Lower lobe of right lung (tissue), 2 donors: ENCODE results near the gene F11R. TPM values are rescaled to one million over a fixed set of nuclear protein-coding genes. Genes with fewer than 3 reads are reported as not detected.
"Not testable (repeated sequence)": the region's sequence is repeated elsewhere in the genome, so short reads cannot be mapped to it uniquely, and the experiment has no call there.

Source experiments
- ATAC-seq, 2 donors: fragments of 200-7000 bp; cut with Tn5 transposase; one replicate each; pipeline ENCODE4 v1.9.1; 2020 to 2022; ENCODE audit warnings: mild to moderate bottlenecking in 2 of 2, moderate library complexity in 2 of 2
- DNase-seq: peaks from one replicate; pipeline ENCODE4 v3.0.0-alpha.2; 2020
- H3K27ac ChIP-seq: fragments of 200-600 bp; one replicate; pipeline ENCODE4 v1.8.0; 2022
- H3K27me3 ChIP-seq: fragments of 200-600 bp; one replicate; pipeline ENCODE4 v1.8.0; 2022; ENCODE audit warnings: low read depth
- H3K36me3 ChIP-seq: fragments of 200-600 bp; one replicate; pipeline ENCODE4 v1.8.0; 2022; ENCODE audit warnings: mild to moderate bottlenecking
- H3K4me1 ChIP-seq: fragments of 200-600 bp; one replicate; pipeline ENCODE4 v1.8.0; 2022
- H3K4me3 ChIP-seq: fragments of 200-600 bp; one replicate; pipeline ENCODE4 v1.8.0; 2022; ENCODE audit warnings: mild to moderate bottlenecking
- H3K9me3 ChIP-seq: fragments of 200-600 bp; one replicate; pipeline ENCODE4 v1.8.0; 2022
- intact Hi-C: fragments of 100-400 bp; cut with DNase I; formaldehyde crosslinking; loops from one replicate; pipeline ENCODE4 v1.11.0; 2022
- total RNA-seq: library from RNA; stranded (reverse); fragmentation: NEBNext Ultra II Directional; extraction: Animal tissue kit (Norgen Biotek cat#: 25700); gene quantifications from one replicate; pipeline ENCODE4 v1.2.1, GENCODE V29; 2021
- TF ChIP-seq, protein P1 (sequence below): fragments of 200-600 bp; IDR thresholded peaks from one replicate; pipeline ENCODE4 v1.8.0; 2022; ENCODE audit warnings: antibody characterized with exemption, mild to moderate bottlenecking
- donor health status: DM: no; HTN: yes; CAD: no; lungs with severe emphysema.

The F11R gene
- total RNA-seq, 1 donor from 2014 or later, result 162 TPM

DNA sequence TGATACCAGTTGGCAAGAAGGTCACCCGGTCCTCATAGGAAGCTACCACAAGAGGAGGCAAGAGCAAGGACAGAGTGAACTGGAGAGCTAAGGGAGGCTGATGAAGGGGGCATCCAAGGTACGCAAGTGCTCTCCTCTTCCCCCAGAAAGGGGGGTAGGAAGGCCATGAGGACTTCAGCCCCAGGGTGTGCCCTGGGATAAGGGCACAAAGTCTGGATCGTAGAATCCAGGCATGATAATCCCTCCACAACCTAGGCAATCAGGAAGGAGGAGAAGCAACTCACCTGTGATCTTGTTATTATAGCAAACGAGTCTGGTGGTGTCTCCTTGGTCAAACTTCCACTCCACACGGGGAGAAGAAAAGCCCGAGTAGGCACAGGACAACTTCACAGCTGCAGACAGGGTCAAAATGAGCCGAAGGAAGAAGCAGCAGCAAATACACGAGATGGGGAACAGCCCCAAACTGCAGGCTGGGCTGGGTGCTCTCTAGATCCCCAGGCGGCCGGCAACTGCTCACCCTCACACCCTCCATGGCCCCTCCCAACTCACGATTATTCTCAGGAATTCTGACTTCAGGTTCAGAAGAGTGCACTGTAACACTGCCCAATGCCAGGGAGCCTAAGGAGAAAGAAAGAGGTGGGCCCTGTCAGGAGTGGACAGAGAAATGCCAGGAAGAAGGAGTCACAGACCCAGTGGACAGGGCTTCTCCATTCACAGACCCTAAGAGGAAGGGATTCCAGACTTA, 20.0 kb downstream of the F11R start:
- H3K27ac ChIP-seq, result peak overlapping the region; percentile 11
- intact Hi-C loops, result no loop called here
- peak; percentile 31 to 54 for ATAC-seq
- no peak for DNase-seq
- H3K4me3 ChIP-seq, result no peak overlapping the region
- TF ChIP-seq, protein P1, sequence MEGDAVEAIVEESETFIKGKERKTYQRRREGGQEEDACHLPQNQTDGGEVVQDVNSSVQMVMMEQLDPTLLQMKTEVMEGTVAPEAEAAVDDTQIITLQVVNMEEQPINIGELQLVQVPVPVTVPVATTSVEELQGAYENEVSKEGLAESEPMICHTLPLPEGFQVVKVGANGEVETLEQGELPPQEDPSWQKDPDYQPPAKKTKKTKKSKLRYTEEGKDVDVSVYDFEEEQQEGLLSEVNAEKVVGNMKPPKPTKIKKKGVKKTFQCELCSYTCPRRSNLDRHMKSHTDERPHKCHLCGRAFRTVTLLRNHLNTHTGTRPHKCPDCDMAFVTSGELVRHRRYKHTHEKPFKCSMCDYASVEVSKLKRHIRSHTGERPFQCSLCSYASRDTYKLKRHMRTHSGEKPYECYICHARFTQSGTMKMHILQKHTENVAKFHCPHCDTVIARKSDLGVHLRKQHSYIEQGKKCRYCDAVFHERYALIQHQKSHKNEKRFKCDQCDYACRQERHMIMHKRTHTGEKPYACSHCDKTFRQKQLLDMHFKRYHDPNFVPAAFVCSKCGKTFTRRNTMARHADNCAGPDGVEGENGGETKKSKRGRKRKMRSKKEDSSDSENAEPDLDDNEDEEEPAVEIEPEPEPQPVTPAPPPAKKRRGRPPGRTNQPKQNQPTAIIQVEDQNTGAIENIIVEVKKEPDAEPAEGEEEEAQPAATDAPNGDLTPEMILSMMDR, result no peak
- no peaks in the 10 kb centered on the region for H3K9me3 ChIP-seq
- peaks cover 51% of the 10 kb centered on the region for H3K36me3 ChIP-seq
- no peaks in the 10 kb centered on the region for H3K27me3 ChIP-seq
- peaks cover 51% of the 10 kb centered on the region for H3K4me1 ChIP-seq

DNA sequence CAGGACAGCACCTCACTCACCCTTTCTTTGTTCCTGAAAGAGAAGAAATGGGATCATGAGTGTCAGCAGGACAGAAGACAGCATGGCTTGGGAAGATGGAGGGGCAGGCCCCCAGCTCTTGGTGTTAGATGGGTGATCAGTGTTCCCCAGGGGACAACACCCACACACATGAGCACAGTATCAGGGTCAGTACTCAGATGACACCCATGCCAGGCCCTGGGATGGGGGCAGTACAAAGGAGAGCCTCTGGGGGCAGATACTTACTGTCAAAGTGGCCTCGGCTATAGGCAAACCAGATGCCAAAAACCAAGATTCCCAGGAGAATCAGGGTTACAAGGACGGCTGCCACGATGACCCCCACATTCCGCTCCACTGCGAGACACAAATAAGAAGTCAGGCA, 21.6 kb downstream of the F11R start:
- H3K36me3 ChIP-seq, result peaks cover 51% of the 10 kb centered on the region
- TF ChIP-seq, protein P1, result no peak
- peaks cover 36% of the 10 kb centered on the region for H3K4me1 ChIP-seq
- no peak overlapping the region for H3K27ac ChIP-seq
- no peaks in the 10 kb centered on the region for H3K9me3 ChIP-seq
- intact Hi-C loops, result no loop called here
- no peak for DNase-seq
- no peak overlapping the region for H3K4me3 ChIP-seq
- H3K27me3 ChIP-seq, result no peaks in the 10 kb centered on the region
- ATAC-seq, result no peak

DNA sequence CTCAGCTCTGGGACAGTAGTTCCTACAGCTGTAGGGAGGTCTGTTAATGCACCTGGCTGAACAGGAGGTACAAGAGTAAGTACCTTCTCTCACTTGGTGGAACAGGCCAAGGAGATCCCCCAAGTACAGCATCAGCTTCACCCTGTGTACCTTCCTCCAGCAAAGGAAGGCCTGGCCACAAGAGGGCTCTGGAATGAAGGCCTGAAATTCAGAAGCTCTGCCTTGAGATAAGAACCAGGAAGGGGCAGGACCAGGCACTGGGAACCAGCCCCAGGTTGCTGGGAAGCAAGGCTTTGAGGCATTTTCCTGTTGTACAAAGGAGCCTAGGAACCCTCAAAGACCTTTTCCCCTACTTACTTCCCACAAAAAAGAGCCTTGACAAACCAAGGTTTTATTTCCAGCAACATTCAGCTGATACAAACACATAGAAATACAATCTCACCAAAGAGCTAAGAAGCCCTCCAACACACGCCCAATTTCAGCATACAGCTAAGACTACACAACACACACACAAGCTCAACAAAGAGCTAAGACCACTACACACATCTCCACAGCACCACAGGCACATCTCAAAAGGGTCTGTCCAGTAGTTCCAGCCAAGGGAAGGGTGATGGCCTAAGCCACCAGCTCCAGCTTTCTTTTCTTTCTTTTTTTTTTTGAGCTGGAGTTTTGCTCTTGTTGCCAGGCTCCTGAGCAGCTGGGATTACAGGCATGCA, 23.5 kb downstream of the F11R start:
- Histone ChIP-seq H3K27ac (peak overlapping the region; percentile 73), H3K4me1 (peaks cover 31% of the 10 kb centered on the region), H3K27me3 (no peaks in the 10 kb centered on the region), H3K4me3 (no peak overlapping the region), H3K36me3 (peaks cover 51% of the 10 kb centered on the region), H3K9me3 (no peaks in the 10 kb centered on the region)
- TF ChIP-seq, protein P1, result peak; percentile 72
- intact Hi-C loops, result no loop called here
- ATAC-seq (peak; percentile 89 to 91), DNase-seq (peak; percentile 75)

DNA sequence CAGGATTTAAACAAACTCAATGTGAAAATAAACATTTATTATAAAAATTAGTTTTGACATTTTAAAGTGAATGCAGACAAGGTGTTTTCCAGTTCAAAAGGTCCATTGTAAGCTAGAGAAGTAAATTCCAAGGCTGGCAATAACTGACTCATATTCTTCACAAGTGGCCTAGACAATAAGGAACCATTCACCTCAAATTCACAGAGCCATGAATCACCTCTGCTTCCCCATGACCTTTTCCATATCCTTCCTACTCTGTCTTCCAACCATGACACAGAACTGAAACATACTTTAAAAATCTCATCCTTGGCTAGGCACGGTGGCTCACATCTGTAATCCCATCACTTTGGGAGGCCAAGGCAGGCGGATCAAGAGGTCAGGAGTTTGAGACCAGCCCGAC, 24.8 kb downstream of the F11R start:
- Histone ChIP-seq H3K27me3 (no peaks in the 10 kb centered on the region), H3K4me3 (no peak overlapping the region), H3K27ac (no peak overlapping the region), H3K4me1 (peaks cover 18% of the 10 kb centered on the region), H3K36me3 (peaks cover 48% of the 10 kb centered on the region), H3K9me3 (no peaks in the 10 kb centered on the region)
- intact Hi-C loops, result no loop called here
- no peak for ATAC-seq
- TF ChIP-seq, protein P1, result no peak
- no peak for DNase-seq

DNA sequence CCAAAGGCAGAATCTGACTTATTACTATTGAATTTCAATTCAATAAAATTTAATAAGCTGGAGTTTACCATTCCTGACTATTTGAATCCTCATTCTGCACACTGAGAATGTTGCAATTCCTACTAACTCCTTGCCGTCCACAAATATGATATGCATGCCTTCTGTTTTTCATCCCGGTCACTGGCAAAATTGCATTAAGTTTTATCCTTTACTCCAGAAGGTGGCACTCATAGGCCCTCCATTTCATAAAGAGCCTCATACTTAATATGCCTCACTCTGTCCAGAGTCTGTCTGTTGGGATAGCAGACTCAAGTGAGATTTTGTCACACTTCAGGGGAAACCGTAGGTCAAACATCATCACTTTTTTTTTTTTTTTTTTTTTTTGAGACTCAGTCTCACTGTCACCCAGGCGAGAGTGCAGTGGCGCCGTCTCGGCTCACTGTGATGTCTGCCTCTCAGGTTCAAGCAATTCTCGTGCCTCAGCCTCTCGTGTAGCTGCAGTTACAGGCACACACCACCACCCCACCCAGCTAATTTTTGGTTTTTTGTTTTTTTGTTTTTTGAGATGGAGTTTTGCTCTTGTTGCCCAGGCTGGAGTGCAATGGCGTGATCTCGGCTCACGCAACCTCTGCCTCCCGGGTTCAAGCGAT, 27.3 kb downstream of the F11R start:
- DNase-seq, result no peak
- Histone ChIP-seq H3K27ac (no peak overlapping the region), H3K4me1 (peaks cover 21% of the 10 kb centered on the region), H3K4me3 (no peak overlapping the region), H3K27me3 (no peaks in the 10 kb centered on the region), H3K9me3 (no peaks in the 10 kb centered on the region), H3K36me3 (peaks cover 23% of the 10 kb centered on the region)
- peak; percentile 41 for ATAC-seq
- intact Hi-C loops, result no loop called here
- TF ChIP-seq, protein P1, result peak; percentile 37

DNA sequence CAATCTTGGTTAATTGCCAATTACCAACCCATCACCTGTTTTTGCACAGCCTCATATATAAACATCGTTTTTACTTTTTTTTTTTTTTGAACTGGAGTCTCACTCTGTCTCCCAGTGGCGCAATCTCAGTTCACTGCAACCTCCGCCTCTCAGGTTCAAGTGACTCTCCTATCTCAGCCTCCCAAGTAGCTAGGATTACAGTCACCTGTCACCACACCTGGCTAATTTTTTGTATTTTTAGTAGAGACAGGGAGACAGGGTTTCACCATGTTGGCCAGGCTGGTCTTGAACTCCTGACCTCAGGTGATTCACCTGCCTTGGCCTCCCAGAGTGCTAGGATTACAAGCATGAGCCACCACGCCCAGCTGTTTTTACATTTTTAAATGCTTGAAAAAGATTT, 28.9 kb downstream of the F11R start:
- H3K36me3 ChIP-seq, intact Hi-C loops, H3K27me3 ChIP-seq, H3K9me3 ChIP-seq, ATAC-seq, DNase-seq, H3K27ac ChIP-seq, H3K4me3 ChIP-seq: not testable (repeated sequence)
- peaks cover 10% of the 10 kb centered on the region for H3K4me1 ChIP-seq
